ENCODE measurements around the gene MAP3K2. TPM values are rescaled to one million over a fixed set of nuclear protein-coding genes. Genes with fewer than 3 reads are reported as not detected.

The MAP3K2 gene
- total and polyA plus RNA-seq, 2 experiments from 2014 or later, result 10.2 to 23.5 TPM

GRCh38 chr2:127279781-127280180, 108.0 kb downstream of the MAP3K2 start:
- Histone ChIP-seq H3K9me2 (ENCODE audit: insufficient read depth) (no peaks in the 10 kb centered on the region), H3K79me2 (replicated peaks; ENCODE audit: insufficient read depth) (peaks cover 35% of the 10 kb centered on the region), H3K4me1 (ENCODE audit: insufficient read depth) (no peaks in the 10 kb centered on the region), H3K4me2 (no peak overlapping the region), H2AFZ (no peak overlapping the region), H3K27me3 (ENCODE audit: insufficient read depth) (no peaks in the 10 kb centered on the region), H3K4me3 (no peak overlapping the region), H3F3A (replicated peaks; ENCODE audit: low read depth) (no peaks in the 10 kb centered on the region), H3K27ac (ENCODE audit: low read depth) (no peak overlapping the region), H3K36me3 (ENCODE audit: insufficient read depth) (peaks cover 37% of the 10 kb centered on the region), H4K20me1 (replicated peaks; ENCODE audit: insufficient read depth) (peaks cover 13% of the 10 kb centered on the region)
- no peak for ATAC-seq
- H3K27me3 Mint-ChIP-seq (ENCODE audit: insufficient read depth, low read depth, poor library complexity), result peaks cover 2% of the 10 kb centered on the region
- H3K9me3 Mint-ChIP-seq, result peaks cover 13% of the 10 kb centered on the region; the same call in 2 of the 3 replicates
- DNase-seq (ENCODE audit: low spot score), result no peak
- H3K36me3 Mint-ChIP-seq (ENCODE audit: low read depth), result peaks cover 88% of the 10 kb centered on the region
- H3K4me1 Mint-ChIP-seq, result no peaks in the 10 kb centered on the region
- TF ChIP-seq JUNB (IDR thresholded peaks at IDR 0.05; ENCODE audit: unreplicated experiment), result no peak
- TF ChIP-seq, protein P1, sequence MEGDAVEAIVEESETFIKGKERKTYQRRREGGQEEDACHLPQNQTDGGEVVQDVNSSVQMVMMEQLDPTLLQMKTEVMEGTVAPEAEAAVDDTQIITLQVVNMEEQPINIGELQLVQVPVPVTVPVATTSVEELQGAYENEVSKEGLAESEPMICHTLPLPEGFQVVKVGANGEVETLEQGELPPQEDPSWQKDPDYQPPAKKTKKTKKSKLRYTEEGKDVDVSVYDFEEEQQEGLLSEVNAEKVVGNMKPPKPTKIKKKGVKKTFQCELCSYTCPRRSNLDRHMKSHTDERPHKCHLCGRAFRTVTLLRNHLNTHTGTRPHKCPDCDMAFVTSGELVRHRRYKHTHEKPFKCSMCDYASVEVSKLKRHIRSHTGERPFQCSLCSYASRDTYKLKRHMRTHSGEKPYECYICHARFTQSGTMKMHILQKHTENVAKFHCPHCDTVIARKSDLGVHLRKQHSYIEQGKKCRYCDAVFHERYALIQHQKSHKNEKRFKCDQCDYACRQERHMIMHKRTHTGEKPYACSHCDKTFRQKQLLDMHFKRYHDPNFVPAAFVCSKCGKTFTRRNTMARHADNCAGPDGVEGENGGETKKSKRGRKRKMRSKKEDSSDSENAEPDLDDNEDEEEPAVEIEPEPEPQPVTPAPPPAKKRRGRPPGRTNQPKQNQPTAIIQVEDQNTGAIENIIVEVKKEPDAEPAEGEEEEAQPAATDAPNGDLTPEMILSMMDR (conservative IDR thresholded peaks at IDR 0.05; ENCODE audit: low read depth in 2 of 2), result no peak
- TF ChIP-seq STAT1 (IDR thresholded peaks at IDR 0.05; ENCODE audit: unreplicated experiment), result no peak
- TF ChIP-seq CREB1 (CRISPR knock-in tag; IDR thresholded peaks at IDR 0.05; ENCODE audit: low read depth), result no peak
- TF ChIP-seq ZNF114 (CRISPR knock-in tag; IDR thresholded peaks at IDR 0.05), result no peak
- TF ChIP-seq EZH2phosphoT487 (IDR thresholded peaks at IDR 0.05; ENCODE audit: unreplicated experiment), result no peak
- TF ChIP-seq, protein P2, sequence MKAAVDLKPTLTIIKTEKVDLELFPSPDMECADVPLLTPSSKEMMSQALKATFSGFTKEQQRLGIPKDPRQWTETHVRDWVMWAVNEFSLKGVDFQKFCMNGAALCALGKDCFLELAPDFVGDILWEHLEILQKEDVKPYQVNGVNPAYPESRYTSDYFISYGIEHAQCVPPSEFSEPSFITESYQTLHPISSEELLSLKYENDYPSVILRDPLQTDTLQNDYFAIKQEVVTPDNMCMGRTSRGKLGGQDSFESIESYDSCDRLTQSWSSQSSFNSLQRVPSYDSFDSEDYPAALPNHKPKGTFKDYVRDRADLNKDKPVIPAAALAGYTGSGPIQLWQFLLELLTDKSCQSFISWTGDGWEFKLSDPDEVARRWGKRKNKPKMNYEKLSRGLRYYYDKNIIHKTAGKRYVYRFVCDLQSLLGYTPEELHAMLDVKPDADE (IDR thresholded peaks at IDR 0.05), result no peak
- TF ChIP-seq NANOG (IDR thresholded peaks at IDR 0.05; ENCODE audit: borderline replicate concordance), result no peak
- TF ChIP-seq REST (IDR thresholded peaks at IDR 0.05; ENCODE audit: unreplicated experiment), result no peak
- TF ChIP-seq POLR2AphosphoS5 (IDR thresholded peaks at IDR 0.05; ENCODE audit: low read depth), result no peak
- TF ChIP-seq ZNF331 (CRISPR knock-in tag; IDR thresholded peaks at IDR 0.05; ENCODE audit: low read depth), result no peak
- TF ChIP-seq, protein P3, sequence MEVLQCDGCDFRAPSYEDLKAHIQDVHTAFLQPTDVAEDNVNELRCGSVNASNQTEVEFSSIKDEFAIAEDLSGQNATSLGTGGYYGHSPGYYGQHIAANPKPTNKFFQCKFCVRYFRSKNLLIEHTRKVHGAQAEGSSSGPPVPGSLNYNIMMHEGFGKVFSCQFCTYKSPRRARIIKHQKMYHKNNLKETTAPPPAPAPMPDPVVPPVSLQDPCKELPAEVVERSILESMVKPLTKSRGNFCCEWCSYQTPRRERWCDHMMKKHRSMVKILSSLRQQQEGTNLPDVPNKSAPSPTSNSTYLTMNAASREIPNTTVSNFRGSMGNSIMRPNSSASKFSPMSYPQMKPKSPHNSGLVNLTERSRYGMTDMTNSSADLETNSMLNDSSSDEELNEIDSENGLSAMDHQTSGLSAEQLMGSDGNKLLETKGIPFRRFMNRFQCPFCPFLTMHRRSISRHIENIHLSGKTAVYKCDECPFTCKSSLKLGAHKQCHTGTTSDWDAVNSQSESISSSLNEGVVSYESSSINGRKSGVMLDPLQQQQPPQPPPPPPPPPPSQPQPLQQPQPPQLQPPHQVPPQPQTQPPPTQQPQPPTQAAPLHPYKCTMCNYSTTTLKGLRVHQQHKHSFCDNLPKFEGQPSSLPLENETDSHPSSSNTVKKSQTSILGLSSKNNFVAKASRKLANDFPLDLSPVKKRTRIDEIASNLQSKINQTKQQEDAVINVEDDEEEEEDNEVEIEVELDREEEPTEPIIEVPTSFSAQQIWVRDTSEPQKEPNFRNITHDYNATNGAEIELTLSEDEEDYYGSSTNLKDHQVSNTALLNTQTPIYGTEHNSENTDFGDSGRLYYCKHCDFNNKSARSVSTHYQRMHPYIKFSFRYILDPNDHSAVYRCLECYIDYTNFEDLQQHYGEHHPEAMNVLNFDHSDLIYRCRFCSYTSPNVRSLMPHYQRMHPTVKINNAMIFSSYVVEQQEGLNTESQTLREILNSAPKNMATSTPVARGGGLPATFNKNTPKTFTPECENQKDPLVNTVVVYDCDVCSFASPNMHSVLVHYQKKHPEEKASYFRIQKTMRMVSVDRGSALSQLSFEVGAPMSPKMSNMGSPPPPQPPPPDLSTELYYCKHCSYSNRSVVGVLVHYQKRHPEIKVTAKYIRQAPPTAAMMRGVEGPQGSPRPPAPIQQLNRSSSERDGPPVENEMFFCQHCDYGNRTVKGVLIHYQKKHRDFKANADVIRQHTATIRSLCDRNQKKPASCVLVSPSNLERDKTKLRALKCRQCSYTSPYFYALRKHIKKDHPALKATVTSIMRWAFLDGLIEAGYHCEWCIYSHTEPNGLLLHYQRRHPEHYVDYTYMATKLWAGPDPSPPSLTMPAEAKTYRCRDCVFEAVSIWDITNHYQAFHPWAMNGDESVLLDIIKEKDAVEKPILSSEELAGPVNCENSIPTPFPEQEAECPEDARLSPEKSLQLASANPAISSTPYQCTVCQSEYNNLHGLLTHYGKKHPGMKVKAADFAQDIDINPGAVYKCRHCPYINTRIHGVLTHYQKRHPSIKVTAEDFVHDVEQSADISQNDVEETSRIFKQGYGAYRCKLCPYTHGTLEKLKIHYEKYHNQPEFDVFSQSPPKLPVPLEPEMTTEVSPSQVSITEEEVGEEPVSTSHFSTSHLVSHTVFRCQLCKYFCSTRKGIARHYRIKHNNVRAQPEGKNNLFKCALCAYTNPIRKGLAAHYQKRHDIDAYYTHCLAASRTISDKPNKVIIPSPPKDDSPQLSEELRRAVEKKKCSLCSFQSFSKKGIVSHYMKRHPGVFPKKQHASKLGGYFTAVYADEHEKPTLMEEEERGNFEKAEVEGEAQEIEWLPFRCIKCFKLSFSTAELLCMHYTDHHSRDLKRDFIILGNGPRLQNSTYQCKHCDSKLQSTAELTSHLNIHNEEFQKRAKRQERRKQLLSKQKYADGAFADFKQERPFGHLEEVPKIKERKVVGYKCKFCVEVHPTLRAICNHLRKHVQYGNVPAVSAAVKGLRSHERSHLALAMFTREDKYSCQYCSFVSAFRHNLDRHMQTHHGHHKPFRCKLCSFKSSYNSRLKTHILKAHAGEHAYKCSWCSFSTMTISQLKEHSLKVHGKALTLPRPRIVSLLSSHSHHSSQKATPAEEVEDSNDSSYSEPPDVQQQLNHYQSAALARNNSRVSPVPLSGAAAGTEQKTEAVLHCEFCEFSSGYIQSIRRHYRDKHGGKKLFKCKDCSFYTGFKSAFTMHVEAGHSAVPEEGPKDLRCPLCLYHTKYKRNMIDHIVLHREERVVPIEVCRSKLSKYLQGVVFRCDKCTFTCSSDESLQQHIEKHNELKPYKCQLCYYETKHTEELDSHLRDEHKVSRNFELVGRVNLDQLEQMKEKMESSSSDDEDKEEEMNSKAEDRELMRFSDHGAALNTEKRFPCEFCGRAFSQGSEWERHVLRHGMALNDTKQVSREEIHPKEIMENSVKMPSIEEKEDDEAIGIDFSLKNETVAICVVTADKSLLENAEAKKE (CRISPR knock-in tag; IDR thresholded peaks at IDR 0.05), result no peak
- no peak overlapping the region for H3K27ac Mint-ChIP-seq
- H3K4me3 Mint-ChIP-seq, result no peak overlapping the region
